ENCODE results near the gene P3H1. TPM values are rescaled to one million over a fixed set of nuclear protein-coding genes. Genes with fewer than 3 reads are reported as not detected.
"Not testable (repeated sequence)": the region's sequence is repeated elsewhere in the genome, so short reads cannot be mapped to it uniquely, and the experiment has no call there.

Gene P3H1
- total RNA-seq, 1 experiment from 2014 or later: 79.5 TPM

DNA sequence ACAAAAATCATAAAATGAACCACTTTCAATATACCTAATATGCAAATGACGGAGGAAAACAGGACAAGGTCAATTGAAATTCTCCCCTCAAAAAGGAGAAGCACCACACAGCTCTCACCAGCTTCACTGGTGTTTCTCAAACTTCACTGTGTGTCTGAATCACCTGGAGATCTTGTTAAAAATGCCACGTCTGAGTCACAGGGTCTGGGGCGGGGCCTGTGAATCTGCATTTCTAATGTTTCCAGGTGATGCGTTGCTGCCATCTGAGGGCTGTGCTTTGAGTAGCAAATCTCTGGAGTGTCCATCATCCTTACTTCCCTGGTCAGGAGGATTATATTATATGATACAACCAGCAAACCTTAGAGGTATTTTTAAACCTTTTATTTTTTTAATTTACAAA lies 35.8 kb downstream of the P3H1 start:
- DNase-seq (ENCODE audit: low spot score): peak; percentile 19

DNA sequence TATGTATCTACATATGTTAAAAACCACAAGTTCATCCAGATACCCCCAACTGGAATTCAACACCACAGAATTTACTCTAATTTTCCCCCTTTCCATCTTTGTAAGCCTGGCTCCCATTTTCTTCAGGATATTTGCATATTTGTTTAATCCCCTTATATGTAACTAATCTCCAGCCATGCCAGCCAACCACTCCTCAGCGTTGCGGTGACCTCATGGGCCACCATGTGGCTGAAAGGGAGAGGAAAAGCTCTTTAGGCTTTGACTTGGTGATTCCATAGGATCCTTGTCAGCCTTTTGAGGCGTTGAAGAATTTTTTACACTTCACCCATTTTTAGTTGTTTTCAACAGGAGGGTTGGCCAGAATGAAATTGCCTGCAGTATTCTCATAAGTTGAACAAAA lies 36.8 kb downstream of the P3H1 start:
- DNase-seq (ENCODE audit: low spot score): no peak

DNA sequence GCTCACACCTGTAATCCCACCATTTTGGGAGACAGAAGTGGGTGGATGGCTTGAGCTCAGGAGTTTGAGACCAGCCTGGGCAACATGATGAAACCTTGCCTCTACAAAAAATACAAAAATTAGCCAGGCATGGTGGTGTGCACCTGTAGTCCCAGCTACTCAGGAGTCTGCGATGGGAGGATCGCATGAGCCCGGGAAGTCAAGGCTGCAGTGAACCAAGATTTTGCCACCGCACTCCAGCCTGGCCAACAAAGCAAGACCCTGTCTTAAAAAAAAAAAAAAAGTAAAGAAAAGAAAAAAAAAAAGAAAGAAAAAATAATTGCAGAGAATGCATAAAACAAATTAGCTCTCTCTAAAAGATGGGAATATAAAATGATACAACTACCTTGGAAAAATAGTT lies 41.0 kb downstream of the P3H1 start:
- not testable (repeated sequence) for DNase-seq (ENCODE audit: low spot score)

DNA sequence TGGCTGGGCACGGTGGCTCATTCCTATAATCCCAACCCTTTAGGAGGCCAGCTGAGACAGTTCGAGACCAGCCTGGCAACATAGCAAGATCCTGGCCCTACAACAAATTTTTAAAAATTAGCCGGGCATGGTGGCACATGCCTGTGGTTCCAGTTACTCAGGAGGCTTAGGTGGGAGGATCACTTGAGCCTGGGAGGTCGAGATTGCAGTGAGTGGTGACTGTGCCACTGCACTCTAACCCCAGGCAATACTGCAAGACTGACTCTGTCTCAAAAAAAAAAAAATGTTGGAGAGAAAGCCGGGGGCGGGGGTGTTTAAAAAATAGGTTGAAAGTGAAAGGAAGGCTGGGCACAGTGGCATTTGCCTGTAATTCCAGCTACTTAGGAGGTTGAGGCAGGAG lies 43.3 kb downstream of the P3H1 start:
- DNase-seq (ENCODE audit: low spot score): no peak

DNA sequence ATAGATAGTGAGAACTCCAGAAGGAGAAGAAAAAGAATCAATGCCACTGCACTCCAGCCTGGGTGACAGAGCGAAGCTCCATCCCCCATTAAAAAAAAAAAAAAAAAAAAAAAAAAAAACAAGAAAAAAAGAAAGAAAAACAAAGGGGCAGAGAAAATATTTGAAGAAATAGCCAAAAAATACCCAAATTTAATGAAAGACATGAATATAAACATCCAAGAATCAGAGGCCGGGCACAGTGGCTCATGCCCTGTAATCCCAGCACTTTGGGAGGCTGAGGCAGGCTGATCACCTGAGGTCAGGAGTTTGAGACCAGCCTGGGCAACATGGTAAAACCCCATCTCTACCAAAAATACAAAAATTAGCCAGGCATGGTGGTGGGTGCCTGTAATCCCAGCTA lies 44.4 kb downstream of the P3H1 start:
- not testable (repeated sequence) for DNase-seq (ENCODE audit: low spot score)

DNA sequence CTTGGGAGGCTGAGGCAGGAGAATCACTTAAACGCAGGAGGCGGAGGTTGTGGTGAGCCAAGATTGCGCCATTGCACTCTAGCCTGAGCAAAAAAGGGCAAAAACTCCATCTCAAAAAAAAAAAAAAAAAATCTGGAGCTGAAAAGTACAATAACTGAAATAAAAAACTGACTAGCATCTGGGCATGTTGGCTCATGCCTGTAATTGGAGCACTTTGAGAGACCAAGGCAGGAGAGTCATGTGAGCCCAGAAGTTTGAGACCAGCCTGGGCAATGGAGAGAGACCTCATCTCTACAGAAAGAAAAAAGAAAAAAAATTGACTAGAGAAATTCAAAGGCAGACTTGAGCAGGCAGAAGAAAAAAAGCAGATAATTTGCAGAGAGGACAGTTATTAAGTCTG lies 44.9 kb downstream of the P3H1 start:
- no peak for DNase-seq (ENCODE audit: low spot score)

DNA sequence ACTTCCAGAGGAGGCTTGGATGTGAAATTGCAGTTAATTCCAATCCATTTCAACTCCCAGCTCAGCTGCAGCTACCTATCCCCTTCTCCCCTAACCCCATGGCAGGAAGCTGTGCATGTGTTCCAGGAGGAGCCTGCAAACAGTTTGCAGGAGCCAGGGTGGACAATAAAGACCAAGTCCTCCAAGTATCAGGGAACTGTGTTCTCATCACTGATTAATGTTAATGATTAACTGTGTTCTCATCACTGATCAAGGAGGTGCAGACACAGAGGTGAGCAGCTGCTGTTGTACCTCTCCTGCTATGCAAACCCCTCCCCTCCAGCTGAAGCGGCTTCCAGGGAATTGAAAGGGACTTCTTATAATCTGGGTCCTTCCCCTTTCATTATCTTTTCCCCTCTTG lies 46.0 kb downstream of the P3H1 start:
- DNase-seq (ENCODE audit: low spot score): no peak

DNA sequence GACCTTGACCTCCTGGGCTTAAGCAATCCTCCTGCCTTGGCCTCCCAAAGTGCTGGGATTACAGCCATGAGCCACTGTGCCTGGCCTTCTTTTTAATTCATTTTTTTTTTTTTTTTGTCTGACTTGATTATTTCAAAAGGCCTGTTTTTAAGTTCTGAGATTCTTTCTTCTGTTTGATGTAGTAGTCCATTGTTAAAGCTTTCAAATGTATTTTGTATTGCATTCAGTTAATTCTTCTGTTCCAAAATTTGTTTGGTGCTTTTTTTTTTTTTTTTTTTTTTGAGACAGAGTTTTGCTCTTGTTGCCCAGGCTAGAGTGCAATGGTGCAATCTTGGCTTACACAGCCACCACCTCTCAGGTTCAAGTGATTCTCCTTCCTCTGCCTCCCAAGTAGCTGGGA lies 52.4 kb downstream of the P3H1 start:
- DNase-seq (ENCODE audit: low spot score): not testable (repeated sequence)

DNA sequence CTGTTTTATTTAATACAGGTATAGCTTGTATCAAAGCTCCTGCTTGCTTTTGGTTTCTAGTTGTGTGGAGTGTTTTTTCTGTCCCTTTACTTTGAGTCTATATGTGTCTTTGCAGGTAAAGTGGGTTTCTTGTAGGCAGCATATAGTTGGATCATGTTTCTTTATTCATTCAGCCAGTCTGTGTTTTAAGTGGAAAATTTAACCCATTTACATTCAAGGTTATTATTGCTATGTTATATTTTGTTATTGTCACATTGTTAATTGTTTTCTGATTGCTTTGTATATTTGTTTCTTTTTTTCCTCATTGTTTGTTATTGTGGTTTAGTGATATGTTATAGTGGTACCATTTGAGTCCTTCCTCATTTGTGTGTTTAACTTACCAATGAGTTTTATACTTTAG lies 53.5 kb downstream of the P3H1 start:
- DNase-seq (ENCODE audit: low spot score): no peak

DNA sequence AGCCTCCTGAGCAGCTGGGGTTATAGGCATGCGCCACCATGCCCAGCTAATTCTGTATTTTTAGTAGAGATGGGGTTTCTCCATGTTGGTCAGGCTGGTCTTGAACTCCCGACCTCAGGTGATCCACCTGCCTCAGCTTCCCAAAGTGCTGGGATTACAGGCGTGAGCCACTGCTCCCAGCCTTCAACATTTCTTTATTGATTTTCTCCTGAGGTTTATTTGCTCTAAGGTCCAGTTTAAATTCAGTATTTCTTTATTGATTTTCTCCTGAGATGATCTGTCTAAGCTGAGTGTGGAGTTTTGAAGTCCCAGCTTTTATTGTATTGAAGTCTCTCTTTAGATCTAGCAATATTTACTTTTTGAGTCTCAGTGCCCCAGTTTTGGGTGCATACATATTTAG lies 54.0 kb downstream of the P3H1 start:
- not testable (repeated sequence) for DNase-seq (ENCODE audit: low spot score)

DNA sequence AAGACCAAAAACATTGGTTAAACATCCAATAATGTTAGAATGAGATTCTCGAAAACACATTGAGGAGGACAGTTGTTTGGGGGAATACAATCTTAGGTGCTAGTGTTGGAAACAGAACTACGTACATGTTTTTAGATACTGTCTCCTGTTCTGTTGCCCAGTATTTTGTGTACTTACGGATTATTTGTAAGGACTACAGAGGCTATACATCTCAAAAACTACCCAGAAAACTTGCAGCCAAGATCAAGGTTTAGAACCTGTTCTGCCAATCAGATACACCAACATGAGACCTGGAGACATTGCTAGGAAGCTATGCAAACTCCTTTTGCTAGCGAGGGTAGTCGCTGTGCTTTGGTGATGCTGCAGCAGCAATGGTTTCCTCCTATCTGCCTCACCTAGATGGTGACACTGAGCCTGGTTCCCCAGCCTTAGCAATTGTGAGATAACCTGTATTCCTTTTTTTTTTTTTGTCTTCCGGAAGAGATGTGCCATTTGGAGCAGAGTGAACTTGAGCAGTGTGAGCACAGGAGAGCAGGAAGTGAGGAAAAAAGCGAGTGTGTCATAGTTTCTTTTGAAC lies 62.9 kb downstream of the P3H1 start:
- DNase-seq (ENCODE audit: low spot score): no peak

DNA sequence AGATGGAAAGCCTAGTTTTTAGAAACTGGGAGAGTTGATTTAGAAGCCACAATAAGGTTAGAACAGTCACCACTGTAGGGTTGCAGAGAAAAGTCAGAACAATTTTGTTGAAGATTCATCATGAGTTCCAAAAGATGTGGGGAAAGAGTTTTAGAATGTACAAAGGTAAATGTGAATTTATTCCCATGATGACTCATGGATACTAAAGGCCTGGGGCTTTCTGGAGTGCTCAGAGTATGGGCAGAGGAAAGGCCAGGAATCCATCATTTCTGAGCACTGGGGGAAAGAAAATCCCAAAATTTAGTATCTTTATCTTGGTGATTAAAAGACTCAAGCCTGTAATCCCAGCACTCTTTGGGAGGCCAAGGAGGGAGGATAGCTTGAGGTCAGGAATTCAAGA lies 66.8 kb downstream of the P3H1 start:
- no peak for DNase-seq (ENCODE audit: low spot score)

DNA sequence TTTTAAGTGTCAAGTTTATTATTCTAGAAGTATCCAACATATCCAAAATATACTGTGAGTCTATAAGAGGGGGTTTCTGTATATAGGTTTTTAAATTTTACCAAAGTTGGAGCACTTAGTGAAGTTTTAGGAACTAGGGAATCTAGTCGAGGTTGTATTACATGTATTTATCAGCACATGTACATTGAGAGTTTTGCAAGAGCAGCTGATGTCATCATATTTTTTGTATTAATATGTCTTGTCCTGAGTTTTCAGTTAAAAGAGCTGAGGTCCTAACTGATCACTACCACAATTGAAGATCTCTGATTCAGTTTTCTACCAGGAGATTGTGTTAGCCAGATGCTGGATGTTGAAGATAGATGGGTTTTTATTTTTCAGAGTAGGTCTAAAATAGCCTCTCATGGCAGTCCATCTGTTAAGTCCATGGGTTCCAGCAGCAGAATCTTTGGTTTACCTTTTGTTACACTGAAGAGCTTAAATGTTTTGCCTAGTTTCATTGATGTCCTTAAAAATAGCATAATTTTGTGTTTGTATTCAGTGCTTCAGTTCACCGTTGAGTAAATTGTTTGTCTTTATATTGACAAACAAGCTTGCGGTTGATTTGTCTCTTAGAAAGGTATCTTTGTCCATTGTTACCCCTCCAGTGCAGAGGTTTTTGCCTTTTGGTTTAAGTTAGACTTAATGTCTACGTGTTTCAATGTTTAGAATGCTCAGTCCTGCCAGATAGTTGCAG lies 68.6 kb downstream of the P3H1 start:
- no peak for DNase-seq (ENCODE audit: low spot score)

Other genes with a start within 250 kb of the P3H1 start
- gene PPIH, start 108.6 kb downstream of the P3H1 start, total RNA-seq (2014; rRNA removed; shearing (Covaris generic)): 74.9 and 114 TPM in 2 replicates
- 744 and 821 TPM in 2 replicates for gene YBX1, start 84.6 kb downstream of the P3H1 start, total RNA-seq (2014; rRNA removed; shearing (Covaris generic))
- gene CLDN19, start 26.8 kb downstream of the P3H1 start, total RNA-seq (2014; rRNA removed; shearing (Covaris generic)): not detected in 2 replicates
- 3.1 and 6.1 TPM in 2 replicates for gene C1orf50, start 221 bp upstream of the P3H1 start, total RNA-seq (2014; rRNA removed; shearing (Covaris generic))
- gene TMEM269, start 18.0 kb upstream of the P3H1 start, total RNA-seq (2014; rRNA removed; shearing (Covaris generic)): 0.05 TPM in 1 of 2 replicates, not detected in the other
- 6.2 and 7.8 TPM in 2 replicates for gene ERMAP, start 50.1 kb upstream of the P3H1 start, total RNA-seq (2014; rRNA removed; shearing (Covaris generic))
- gene SVBP, start 50.4 kb upstream of the P3H1 start, total RNA-seq (2014; rRNA removed; shearing (Covaris generic)): 15.2 and 25.8 TPM in 2 replicates
- 4.4 and 9.1 TPM in 2 replicates for gene ZNF691, start 79.6 kb upstream of the P3H1 start, total RNA-seq (2014; rRNA removed; shearing (Covaris generic))
- gene SLC2A1, start 191.8 kb upstream of the P3H1 start, total RNA-seq (2014; rRNA removed; shearing (Covaris generic)): 164 and 282 TPM in 2 replicates